ENCODE data around the gene MPV17.

- no peak for TF ChIP-seq EP300 (IDR thresholded peaks at IDR 0.05)
- TF ChIP-seq CTCF (IDR thresholded peaks at IDR 0.05), result no peak
These were observed at the start of gene MPV17 for GRCh38 chr2:27322766-27323595.

Measured in ovary (tissue), 3 donors.